ENCODE data around the gene HGFAC. TPM values are rescaled to one million over a fixed set of nuclear protein-coding genes. Genes with fewer than 3 reads are reported as not detected.

Gene HGFAC
- total RNA-seq, 1 experiment from 2014 or later, result 0.20 TPM

- TF ChIP-seq FOXP4 (CRISPR knock-in tag; IDR thresholded peaks at IDR 0.05), result no peak
- TF ChIP-seq, protein P1, sequence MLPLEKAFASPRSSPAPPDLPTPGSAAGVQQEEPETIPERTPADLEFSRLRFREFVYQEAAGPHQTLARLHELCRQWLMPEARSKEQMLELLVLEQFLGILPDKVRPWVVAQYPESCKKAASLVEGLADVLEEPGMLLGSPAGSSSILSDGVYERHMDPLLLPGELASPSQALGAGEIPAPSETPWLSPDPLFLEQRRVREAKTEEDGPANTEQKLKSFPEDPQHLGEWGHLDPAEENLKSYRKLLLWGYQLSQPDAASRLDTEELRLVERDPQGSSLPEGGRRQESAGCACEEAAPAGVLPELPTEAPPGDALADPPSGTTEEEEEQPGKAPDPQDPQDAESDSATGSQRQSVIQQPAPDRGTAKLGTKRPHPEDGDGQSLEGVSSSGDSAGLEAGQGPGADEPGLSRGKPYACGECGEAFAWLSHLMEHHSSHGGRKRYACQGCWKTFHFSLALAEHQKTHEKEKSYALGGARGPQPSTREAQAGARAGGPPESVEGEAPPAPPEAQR (CRISPR knock-in tag; IDR thresholded peaks at IDR 0.05), result no peak
- TF ChIP-seq E2F1 (CRISPR knock-in tag; IDR thresholded peaks at IDR 0.05), result no peak
- TF ChIP-seq AR (CRISPR knock-in tag; IDR thresholded peaks at IDR 0.05), result no peak
- no peak for TF ChIP-seq NFE2L1 (CRISPR knock-in tag; IDR thresholded peaks at IDR 0.05)
- no peak for TF ChIP-seq STAT6 (CRISPR knock-in tag; conservative IDR thresholded peaks at IDR 0.05; ENCODE audit: low read depth)
Measured at GRCh38 chr4:3436048-3436797, 5.5 kb upstream of the HGFAC start (continued).

- CTCF ChIA-PET, result interaction anchor here (1.5 to 2.9 kb wide), 3 partner anchors 29 to 91 kb away, joined by 4 to 37 read pairs (median 8); no protein-coding TSS in a partner anchor
- no peak for ATAC-seq
- H3K27ac Mint-ChIP-seq, result no peak overlapping the region
- no peak for TF ChIP-seq ATF1 (CRISPR knock-in tag; IDR thresholded peaks at IDR 0.05)
- TF ChIP-seq ZNF219 (CRISPR knock-in tag; IDR thresholded peaks at IDR 0.05; ENCODE audit: borderline replicate concordance), result no peak
- TF ChIP-seq FOXP1 (CRISPR knock-in tag; IDR thresholded peaks at IDR 0.05; ENCODE audit: borderline replicate concordance), result no peak
- no peak for TF ChIP-seq TEAD1 (CRISPR knock-in tag; IDR thresholded peaks at IDR 0.05)
- TF ChIP-seq, protein P2, sequence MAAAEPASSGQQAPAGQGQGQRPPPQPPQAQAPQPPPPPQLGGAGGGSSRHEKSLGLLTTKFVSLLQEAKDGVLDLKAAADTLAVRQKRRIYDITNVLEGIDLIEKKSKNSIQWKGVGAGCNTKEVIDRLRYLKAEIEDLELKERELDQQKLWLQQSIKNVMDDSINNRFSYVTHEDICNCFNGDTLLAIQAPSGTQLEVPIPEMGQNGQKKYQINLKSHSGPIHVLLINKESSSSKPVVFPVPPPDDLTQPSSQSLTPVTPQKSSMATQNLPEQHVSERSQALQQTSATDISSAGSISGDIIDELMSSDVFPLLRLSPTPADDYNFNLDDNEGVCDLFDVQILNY (CRISPR knock-in tag; IDR thresholded peaks at IDR 0.05), result no peak
- TF ChIP-seq EMX1 (CRISPR knock-in tag; IDR thresholded peaks at IDR 0.05), result no peak
- no peak for TF ChIP-seq IRF2 (CRISPR knock-in tag; IDR thresholded peaks at IDR 0.05; ENCODE audit: borderline replicate concordance, low read depth)
- TF ChIP-seq ZNF425 (CRISPR knock-in tag; conservative IDR thresholded peaks at IDR 0.05), result no peak
- TF ChIP-seq TP53 (CRISPR knock-in tag; IDR thresholded peaks at IDR 0.05), result no peak
- no peak for TF ChIP-seq CREB1 (CRISPR knock-in tag; IDR thresholded peaks at IDR 0.05)
- TF ChIP-seq IRF1 (CRISPR knock-in tag; IDR thresholded peaks at IDR 0.05), result no peak
- TF ChIP-seq CREM (CRISPR knock-in tag; IDR thresholded peaks at IDR 0.05), result no peak
Measured at GRCh38 chr4:3436798-3437581, 4.8 kb upstream of the HGFAC start.

More at GRCh38 chr4:3436798-3437581, 4.8 kb upstream of the HGFAC start:
- no peak overlapping the region for H3K4me3 Mint-ChIP-seq
- no peaks in the 10 kb centered on the region for H3K9me3 Mint-ChIP-seq
- POLR2A ChIA-PET, result no interaction called here
- no peak for DNase-seq (ENCODE audit: low spot score)
- no peaks in the 10 kb centered on the region for H3K27me3 Mint-ChIP-seq (ENCODE audit: low read depth)
- H3K4me1 Mint-ChIP-seq, result no peaks in the 10 kb centered on the region
- H3K36me3 Mint-ChIP-seq, result no peaks in the 10 kb centered on the region

Data from WTC11 (cell line).